ENCODE data around the gene SCMH1.

DNA sequence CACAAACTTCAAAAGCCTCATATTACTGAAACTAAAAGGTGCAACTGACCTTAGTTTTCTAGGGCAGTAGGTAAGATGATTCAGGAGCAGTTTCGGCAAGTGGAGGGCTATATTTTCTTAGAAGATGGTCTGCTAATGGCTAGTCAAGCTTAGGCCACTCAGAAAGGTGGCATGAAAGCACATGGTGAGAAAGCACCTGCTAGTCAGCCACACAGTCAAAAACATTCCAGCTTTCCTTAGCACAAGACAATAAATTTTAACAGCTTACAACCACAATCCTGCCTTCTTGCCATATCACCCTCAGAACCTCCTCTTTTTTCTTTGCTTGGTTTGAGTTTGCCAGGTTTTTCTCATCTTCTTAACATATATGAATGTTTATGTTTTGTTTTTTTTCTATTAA, 139.5 kb downstream of the SCMH1 start:
- TF ChIP-seq CTCF (conservative IDR thresholded peaks at IDR 0.05; ENCODE audit: low read length) (no peak), EZH2phosphoT487 (IDR thresholded peaks at IDR 0.05; ENCODE audit: borderline replicate concordance, low read depth, low read length) (no peak)

Data from OCI-LY7 (cell line).